Cerebellar cortex (tissue), 1 donor: ENCODE results near the gene FBXL5.
"Not testable (repeated sequence)": the region's sequence is repeated elsewhere in the genome, so short reads cannot be mapped to it uniquely, and the experiment has no call there.

Source experiments
- DNase-seq: peaks from one replicate; pipeline ENCODE4 v3.0.0-alpha.2; 2015; ENCODE audit warnings: low spot score

The FBXL5 gene

GRCh38 chr4:15649914-15650545, 5.1 kb downstream of the FBXL5 start:
- DNase-seq = peak; percentile 59

DNA sequence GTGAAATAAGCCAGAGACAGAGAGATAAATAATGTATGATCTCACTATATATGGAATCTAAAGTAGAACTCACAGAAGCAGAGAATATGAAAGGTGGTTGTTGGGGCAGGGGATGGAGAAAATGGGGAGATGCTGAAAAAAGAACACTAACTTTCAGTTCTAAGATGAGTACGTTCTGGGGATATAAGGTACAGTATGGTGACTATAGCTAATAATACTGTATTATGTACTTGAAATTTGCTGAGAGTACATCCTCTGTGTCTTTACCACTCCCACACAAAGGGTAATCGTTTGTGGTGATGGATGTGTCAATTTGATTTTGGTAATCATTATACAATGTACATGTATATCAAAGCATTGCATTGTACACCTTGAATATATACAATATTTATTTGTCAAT, 6.6 kb downstream of the FBXL5 start:
- DNase-seq = no peak

GRCh38 chr4:15638418-15638817, 16.7 kb downstream of the FBXL5 start:
- no peak for DNase-seq

GRCh38 chr4:15636818-15637217, 18.3 kb downstream of the FBXL5 start:
- no peak for DNase-seq

DNA sequence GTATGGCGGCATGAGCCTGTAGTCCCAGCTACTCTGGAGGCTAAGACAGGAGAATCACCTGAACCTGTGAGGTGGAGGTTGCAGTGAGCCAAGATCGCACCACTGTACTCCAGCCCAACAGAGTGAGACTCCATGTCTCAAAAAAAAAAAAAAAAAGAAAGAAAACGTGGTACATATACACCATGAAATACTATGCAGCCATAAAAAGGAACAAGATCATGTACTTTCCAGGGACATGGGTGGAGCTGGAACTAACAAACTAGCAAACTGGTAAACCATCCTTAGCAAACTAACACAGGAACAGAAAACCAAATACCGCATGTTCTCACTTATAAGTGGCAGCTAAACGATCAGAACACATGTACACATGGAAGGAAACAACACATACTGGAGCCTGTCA, 37.8 kb downstream of the FBXL5 start:
- DNase-seq = not testable (repeated sequence)

GRCh38 chr4:15614891-15615290, 40.3 kb downstream of the FBXL5 start:
- DNase-seq = not testable (repeated sequence)

- no peak for DNase-seq
Observed at GRCh38 chr4:15612136-15612535, 43.0 kb downstream of the FBXL5 start.

DNA sequence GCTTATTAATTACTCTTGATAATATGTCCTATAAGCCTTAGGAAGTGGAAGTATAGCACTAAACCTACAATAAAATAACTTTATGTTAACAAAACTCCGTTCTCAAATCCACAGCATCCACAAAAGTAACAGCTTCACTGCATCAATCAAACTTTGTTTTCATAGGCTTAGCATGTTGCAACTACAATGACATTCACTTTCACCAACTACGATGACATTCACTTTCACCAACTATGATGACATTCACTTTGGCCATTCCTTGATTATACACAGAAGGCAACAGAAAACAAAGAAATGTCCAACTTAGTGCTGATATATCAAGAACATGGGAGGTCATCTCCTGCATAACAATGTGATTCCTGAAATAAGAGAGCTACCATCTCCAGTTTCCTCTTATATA, 44.3 kb downstream of the FBXL5 start:
- DNase-seq = no peak

- no peak for DNase-seq
Observed at GRCh38 chr4:15605537-15605936, 49.6 kb downstream of the FBXL5 start.

DNA sequence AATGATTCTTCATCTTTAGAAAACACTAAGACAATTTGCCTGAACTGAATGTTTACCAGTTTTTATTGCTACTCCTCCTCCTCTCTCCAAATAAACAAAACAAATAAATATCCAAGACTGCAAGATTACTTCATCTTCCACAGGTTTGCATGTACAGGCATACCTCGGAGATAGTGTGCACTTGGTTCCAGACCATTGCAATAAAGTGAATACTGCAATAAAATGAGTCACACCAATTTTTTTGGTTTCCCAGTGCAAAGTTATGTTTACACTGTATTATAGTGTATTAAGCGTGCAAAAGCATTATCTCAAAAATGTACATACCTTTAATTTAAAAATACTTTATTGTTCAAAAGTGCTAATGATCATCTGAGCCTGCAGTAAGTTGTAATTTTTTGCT, 53.3 kb downstream of the FBXL5 start:
- no peak for DNase-seq

- DNase-seq = no peak
Observed at GRCh38 chr4:15600176-15600575, 55.0 kb downstream of the FBXL5 start.

DNA sequence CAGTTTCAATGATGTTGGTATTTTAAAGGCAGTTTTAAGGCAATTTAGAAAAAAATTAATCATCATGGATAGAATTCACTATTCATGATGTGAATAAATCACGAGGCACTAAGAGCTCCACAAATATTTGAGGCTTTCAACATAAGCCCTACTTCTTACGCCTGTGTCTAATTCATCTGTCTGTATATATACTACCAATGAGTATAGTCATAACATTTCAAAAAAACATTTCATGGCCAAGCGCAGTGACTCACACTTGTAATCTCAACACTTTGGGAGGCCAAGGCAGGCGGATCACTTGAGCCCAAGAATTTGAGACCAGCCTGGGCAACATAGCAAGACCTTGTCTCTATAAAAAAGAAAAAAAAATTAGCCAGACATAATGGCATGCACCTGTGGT, 56.5 kb downstream of the FBXL5 start:
- DNase-seq = no peak

DNA sequence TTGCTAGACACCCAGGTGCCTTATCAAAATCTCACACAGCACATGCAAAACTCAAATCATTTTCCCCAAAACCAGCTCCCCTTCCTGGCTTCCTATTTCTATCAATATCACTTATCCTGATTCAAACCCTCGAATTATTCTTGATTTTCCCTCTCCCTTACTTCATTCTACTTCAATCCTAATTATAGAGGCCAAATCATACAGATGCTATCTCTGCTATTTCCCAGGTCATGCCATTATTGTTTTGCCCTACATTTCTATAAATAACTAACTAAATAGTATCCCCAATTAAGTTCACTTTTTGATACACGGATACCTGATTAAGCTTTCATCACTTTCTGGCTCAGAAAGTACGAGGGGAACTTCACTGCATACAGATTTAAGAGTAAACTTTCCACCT, 62.4 kb downstream of the FBXL5 start:
- DNase-seq = no peak

- DNase-seq = no peak
Observed at GRCh38 chr4:15587649-15588048, 67.5 kb downstream of the FBXL5 start.

GRCh38 chr4:15586066-15586465, 69.1 kb downstream of the FBXL5 start:
- no peak for DNase-seq

- DNase-seq = no peak
Observed at GRCh38 chr4:15585331-15585730, 69.8 kb downstream of the FBXL5 start.

DNA sequence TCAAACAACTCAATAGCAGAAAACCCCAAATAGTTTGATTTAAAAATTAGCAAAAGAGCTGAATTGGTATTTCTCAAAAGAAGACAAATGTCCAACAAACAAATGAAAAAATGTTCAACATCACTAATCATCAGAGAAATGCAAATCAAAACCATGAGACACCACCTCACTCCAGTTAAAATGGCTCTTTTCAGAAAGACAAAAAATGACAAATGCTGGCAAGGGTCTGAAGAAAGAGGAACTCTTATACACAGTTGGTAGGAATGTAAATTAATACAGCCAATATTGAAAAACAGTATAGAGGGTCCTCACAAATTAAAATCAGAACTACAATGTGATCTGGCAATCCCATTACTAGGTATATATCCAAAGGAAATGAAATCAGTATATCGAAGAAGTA, 70.4 kb downstream of the FBXL5 start:
- no peak for DNase-seq

- DNase-seq = no peak
Observed at GRCh38 chr4:15577508-15577907, 77.6 kb downstream of the FBXL5 start.

DNA sequence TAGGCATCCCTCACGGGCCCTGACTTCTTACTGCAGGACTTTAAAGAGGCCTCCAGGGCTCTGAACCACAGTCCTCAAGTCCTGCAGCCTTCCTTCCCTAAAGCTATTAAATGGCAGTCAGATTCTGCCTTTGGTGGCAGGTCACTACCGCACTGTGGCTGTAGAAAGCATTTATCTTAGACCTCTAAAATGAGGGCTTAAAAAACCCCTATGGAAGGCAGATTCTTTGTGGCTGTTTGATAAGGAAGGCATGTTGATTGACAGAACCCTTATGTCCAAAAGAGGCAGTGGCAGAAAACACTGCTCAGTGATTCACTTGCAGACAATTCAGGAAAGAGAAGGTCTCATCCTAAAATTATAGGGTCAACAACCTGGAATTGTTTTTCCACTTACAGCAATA, 79.2 kb downstream of the FBXL5 start:
- DNase-seq = no peak

- DNase-seq = no peak
Observed at GRCh38 chr4:15569746-15570145, 85.4 kb downstream of the FBXL5 start.

- no peak for DNase-seq
Observed at GRCh38 chr4:15568821-15569220, 86.3 kb downstream of the FBXL5 start.

- no peak for DNase-seq
Observed at GRCh38 chr4:15563871-15564270, 91.3 kb downstream of the FBXL5 start.

- DNase-seq = no peak
Observed at GRCh38 chr4:15562623-15563022, 92.5 kb downstream of the FBXL5 start.

DNA sequence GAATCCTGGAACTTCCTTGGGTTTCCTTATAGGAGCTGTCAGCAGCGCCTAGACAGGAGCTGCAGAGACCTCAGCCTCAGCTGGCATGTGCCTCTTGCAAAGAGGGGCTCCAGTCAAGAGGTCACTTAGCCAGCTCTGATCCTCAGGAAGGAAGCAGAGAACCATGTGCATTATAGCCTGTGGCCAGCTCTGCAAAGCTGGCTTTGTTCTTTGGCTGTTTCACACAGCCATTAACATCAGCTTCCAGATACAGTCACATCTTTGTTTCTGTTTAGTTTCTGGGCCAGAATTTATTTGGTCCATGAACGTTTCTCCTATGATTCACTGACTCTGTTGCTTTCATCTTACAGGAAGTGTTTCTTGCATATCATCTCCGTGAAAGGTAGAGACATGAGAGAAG, 93.0 kb downstream of the FBXL5 start:
- no peak for DNase-seq

- no peak for DNase-seq
Observed at GRCh38 chr4:15558561-15558960, 96.6 kb downstream of the FBXL5 start.
